Gastrocnemius medialis (tissue), 4 donors: ENCODE data around the gene KIR2DL1.
"Not testable (repeated sequence)": the region's sequence is repeated elsewhere in the genome, so short reads cannot be mapped to it uniquely, and the experiment has no call there.

Experiments used
- POLR2A ChIP-seq, 2 donors: fragments of 450-650 bp; IDR thresholded peaks; one replicate each; pipeline ENCODE4 v1.6.1; 2017; ENCODE audit warnings: antibody characterized with exemption in 2 of 2, mild to moderate bottlenecking in 2 of 2, moderate library complexity in 2 of 2
- TF ChIP-seq, protein P1 (sequence below), 5 experiments: fragments of 450-650 bp in 3 of 5; fragments of 200-600 bp in 2 of 5; sonication (generic) in 2 of 5; IDR thresholded peaks in 4 of 5; conservative IDR thresholded peaks in 1 of 5; 1 replicate in 4 of 5; 2 replicates in 1 of 5; pipeline ENCODE4 v1.5.1; 2016 to 2019; ENCODE audit warnings: antibody characterized with exemption in 5 of 5, mild to moderate bottlenecking in 3 of 5, moderate library complexity in 3 of 5

DNA sequence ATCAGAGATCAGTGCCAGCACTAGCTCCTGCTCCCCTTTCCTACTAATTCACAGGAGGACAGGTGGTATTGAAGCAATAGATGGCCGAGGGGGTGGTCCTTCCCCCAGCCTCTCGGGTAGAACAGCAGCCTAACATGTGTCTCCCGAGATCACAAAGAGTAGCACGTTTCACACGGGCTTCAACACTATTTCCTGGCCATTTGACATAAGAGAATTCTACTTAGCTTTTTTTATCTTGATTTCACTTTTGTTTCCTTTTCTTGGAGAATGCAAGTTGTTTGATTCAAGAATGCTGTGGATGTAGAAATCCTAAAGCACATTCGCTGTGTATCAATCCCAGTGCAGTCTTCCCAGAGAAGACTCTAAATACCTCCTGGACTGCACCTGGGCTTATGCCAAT, 19.3 kb upstream of the KIR2DL1 start:
- TF ChIP-seq, protein P1, sequence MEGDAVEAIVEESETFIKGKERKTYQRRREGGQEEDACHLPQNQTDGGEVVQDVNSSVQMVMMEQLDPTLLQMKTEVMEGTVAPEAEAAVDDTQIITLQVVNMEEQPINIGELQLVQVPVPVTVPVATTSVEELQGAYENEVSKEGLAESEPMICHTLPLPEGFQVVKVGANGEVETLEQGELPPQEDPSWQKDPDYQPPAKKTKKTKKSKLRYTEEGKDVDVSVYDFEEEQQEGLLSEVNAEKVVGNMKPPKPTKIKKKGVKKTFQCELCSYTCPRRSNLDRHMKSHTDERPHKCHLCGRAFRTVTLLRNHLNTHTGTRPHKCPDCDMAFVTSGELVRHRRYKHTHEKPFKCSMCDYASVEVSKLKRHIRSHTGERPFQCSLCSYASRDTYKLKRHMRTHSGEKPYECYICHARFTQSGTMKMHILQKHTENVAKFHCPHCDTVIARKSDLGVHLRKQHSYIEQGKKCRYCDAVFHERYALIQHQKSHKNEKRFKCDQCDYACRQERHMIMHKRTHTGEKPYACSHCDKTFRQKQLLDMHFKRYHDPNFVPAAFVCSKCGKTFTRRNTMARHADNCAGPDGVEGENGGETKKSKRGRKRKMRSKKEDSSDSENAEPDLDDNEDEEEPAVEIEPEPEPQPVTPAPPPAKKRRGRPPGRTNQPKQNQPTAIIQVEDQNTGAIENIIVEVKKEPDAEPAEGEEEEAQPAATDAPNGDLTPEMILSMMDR (IDR thresholded peaks at IDR 0.05 in 4 of 5, conservative IDR thresholded peaks at IDR 0.05 in 1 of 5), result not testable (repeated sequence)
- TF ChIP-seq POLR2A (IDR thresholded peaks at IDR 0.05), result not testable (repeated sequence)
